SK-N-SH treated with all-trans-retinoic acid at 6 μM for 48 hours (cell line): ENCODE data around the gene NOTUM.

Experiments
- ATAC-seq: fragments of 200-7000 bp; cut with Tn5 transposase; 3 replicates; pipeline ENCODE4 v1.9.1; 2020; ENCODE audit warnings: mild to moderate bottlenecking, moderate library complexity
- ARNTL ChIP-seq: fragments of 450-650 bp; formaldehyde crosslinking; IDR thresholded peaks from 2 replicates; pipeline ENCODE4 v1.5.0; 2020; ENCODE audit warnings: low read depth, mild to moderate bottlenecking, moderate library complexity, borderline replicate concordance
- CREB5 ChIP-seq: fragments of 250-450 bp; sonication (Bioruptor Pico); IDR thresholded peaks from 2 replicates; pipeline ENCODE4 v1.5.1; 2020; ENCODE audit warnings: low read depth, mild to moderate bottlenecking, moderate library complexity
- CSDC2 ChIP-seq: fragments of 250-450 bp; sonication (Bioruptor Pico); IDR thresholded peaks from 2 replicates; pipeline ENCODE4 v1.5.0; 2020; ENCODE audit warnings: mild to moderate bottlenecking, moderate library complexity
- CSRNP3 ChIP-seq: fragments of 250-450 bp; sonication (Bioruptor Pico); IDR thresholded peaks from 2 replicates; pipeline ENCODE4 v1.5.1; 2021; ENCODE audit warnings: mild to moderate bottlenecking, moderate library complexity
- ESRRG ChIP-seq: fragments of 250-450 bp; sonication (Bioruptor Pico); IDR thresholded peaks from 2 replicates; pipeline ENCODE4 v1.6.1; 2021; ENCODE audit warnings: mild to moderate bottlenecking
- GLIS3 ChIP-seq: fragments of 250-450 bp; sonication (Bioruptor Pico); IDR thresholded peaks from 2 replicates; pipeline ENCODE4 v1.5.0; 2020; ENCODE audit warnings: mild to moderate bottlenecking, moderate library complexity
- ISL1 ChIP-seq: fragments of 250-450 bp; sonication (Bioruptor Pico); IDR thresholded peaks from 2 replicates; pipeline ENCODE4 v2.1.2; 2022; ENCODE audit warnings: mild to moderate bottlenecking, moderate library complexity
- OSR1 ChIP-seq: fragments of 250-450 bp; sonication (Bioruptor Pico); IDR thresholded peaks from 2 replicates; pipeline ENCODE4 v1.8.0; 2022; ENCODE audit warnings: moderate library complexity, mild to moderate bottlenecking, inconsistent platforms
- PATZ1 ChIP-seq: fragments of 250-450 bp; sonication (Bioruptor Pico); IDR thresholded peaks from 2 replicates; pipeline ENCODE4 v1.8.0; 2020; ENCODE audit warnings: mild to moderate bottlenecking, moderate library complexity, borderline replicate concordance
- POU6F1 ChIP-seq: fragments of 250-450 bp; sonication (Bioruptor Pico); IDR thresholded peaks from 2 replicates; pipeline ENCODE4 v1.8.0; 2021; ENCODE audit warnings: low read depth, mild to moderate bottlenecking, moderate library complexity, borderline replicate concordance
- PPARA ChIP-seq: fragments of 250-450 bp; sonication (Bioruptor Pico); IDR thresholded peaks from 2 replicates; pipeline ENCODE4 v1.5.0; 2020; ENCODE audit warnings: mild to moderate bottlenecking, borderline replicate concordance
- RARB ChIP-seq: fragments of 250-450 bp; sonication (Bioruptor Pico); IDR thresholded peaks from 2 replicates; pipeline ENCODE4 v1.8.0; 2021; ENCODE audit warnings: mild to moderate bottlenecking, moderate library complexity
- SNAI2 ChIP-seq: fragments of 250-450 bp; sonication (Bioruptor Pico); IDR thresholded peaks from 2 replicates; pipeline ENCODE4 v1.5.0; 2020; ENCODE audit warnings: mild to moderate bottlenecking, moderate library complexity
- TCF4 ChIP-seq: fragments of 250-450 bp; sonication (Bioruptor Pico); IDR thresholded peaks from 2 replicates; pipeline ENCODE4 v1.8.0; 2021; ENCODE audit warnings: mild to moderate bottlenecking, moderate library complexity, borderline replicate concordance
- TOX ChIP-seq: fragments of 250-450 bp; sonication (Bioruptor Pico); IDR thresholded peaks from 2 replicates; pipeline ENCODE4 v1.8.0; 2021; ENCODE audit warnings: mild to moderate bottlenecking, moderate library complexity, borderline replicate concordance
- TSHZ2 ChIP-seq: fragments of 250-450 bp; sonication (Bioruptor Pico); IDR thresholded peaks from 2 replicates; pipeline ENCODE4 v1.5.0; 2020; ENCODE audit warnings: mild to moderate bottlenecking, moderate library complexity
- ZC3H10 ChIP-seq: fragments of 250-450 bp; sonication (Bioruptor Pico); IDR thresholded peaks from 2 replicates; pipeline ENCODE4 v1.5.1; 2021; ENCODE audit warnings: mild to moderate bottlenecking, moderate library complexity
- ZFP3 ChIP-seq: fragments of 250-450 bp; sonication (Bioruptor Pico); IDR thresholded peaks from 2 replicates; pipeline ENCODE4 v1.5.0; 2020; ENCODE audit warnings: mild to moderate bottlenecking, moderate library complexity
- ZFP30 ChIP-seq: fragments of 450-650 bp; formaldehyde crosslinking; IDR thresholded peaks from 2 replicates; pipeline ENCODE4 v1.5.0; 2022; ENCODE audit warnings: mild to moderate bottlenecking, moderate library complexity
- ZNF565 ChIP-seq: fragments of 450-650 bp; formaldehyde crosslinking; conservative IDR thresholded peaks from 2 replicates; pipeline ENCODE4 v1.5.0; 2020; ENCODE audit warnings: low read depth, mild to moderate bottlenecking, moderate library complexity
- ZNF70 ChIP-seq: fragments of 450-650 bp; formaldehyde crosslinking; IDR thresholded peaks from 2 replicates; pipeline ENCODE4 v1.5.0; 2020; ENCODE audit warnings: mild to moderate bottlenecking, moderate library complexity
- ZNF8 ChIP-seq: fragments of 450-650 bp; formaldehyde crosslinking; IDR thresholded peaks from 2 replicates; pipeline ENCODE4 v1.5.0; 2020; ENCODE audit warnings: mild to moderate bottlenecking, moderate library complexity

Gene NOTUM

GRCh38 chr17:81986606-81987005 lies 25.6 kb upstream of the NOTUM start:
- TF ChIP-seq ISL1 (CRISPR knock-in tag) (no peak), ZNF8 (CRISPR knock-in tag) (no peak), POU6F1 (CRISPR knock-in tag) (no peak), CSDC2 (CRISPR knock-in tag) (no peak), ARNTL (CRISPR knock-in tag) (no peak), GLIS3 (no peak), ZNF70 (no peak), TOX (CRISPR knock-in tag) (no peak), ESRRG (no peak), OSR1 (CRISPR knock-in tag) (no peak), ZFP3 (CRISPR knock-in tag) (no peak), TCF4 (no peak), ZC3H10 (CRISPR knock-in tag) (no peak), TSHZ2 (CRISPR knock-in tag) (no peak)
- TF ChIP-seq, all 23 proteins: peak for 0
- no peak for ATAC-seq

GRCh38 chr17:81984773-81985410 lies 23.9 kb upstream of the NOTUM start:
- no peak for TF ChIP-seq ZFP30
- TF ChIP-seq PPARA (CRISPR knock-in tag), result no peak
- no peak for TF ChIP-seq OSR1 (CRISPR knock-in tag)
- TF ChIP-seq TCF4, result no peak
- TF ChIP-seq CSDC2 (CRISPR knock-in tag), result no peak
- no peak for TF ChIP-seq ZNF70
- no peak for TF ChIP-seq PATZ1 (CRISPR knock-in tag)
- TF ChIP-seq RARB, result no peak
- no peak for TF ChIP-seq ARNTL (CRISPR knock-in tag)
- no peak for TF ChIP-seq ZFP3 (CRISPR knock-in tag)
- TF ChIP-seq ZNF565 (CRISPR knock-in tag), result no peak
- no peak for TF ChIP-seq TOX (CRISPR knock-in tag)
- no peak for TF ChIP-seq SNAI2 (CRISPR knock-in tag)
- no peak for TF ChIP-seq ZNF8 (CRISPR knock-in tag)
- no peak for TF ChIP-seq GLIS3
- no peak for TF ChIP-seq CSRNP3
- no peak for TF ChIP-seq CREB5 (CRISPR knock-in tag)
- ATAC-seq, result no peak
